Mesenchymal stem cell (in vitro differentiated cells and primary cell): ENCODE measurements around the gene HEXA.

Source experiments
- DNase-seq: peaks from one replicate; pipeline ENCODE4 v3.0.0-alpha.2; 2013
- H2AFZ ChIP-seq: one replicate; pipeline ENCODE4 v1.6.1; 2013; ENCODE audit warnings: low read depth, mild to moderate bottlenecking, control low read depth, inconsistent platforms, low read length, moderate library complexity
- H2AK5ac ChIP-seq: 2 replicates; pipeline ENCODE4 v1.6.1; 2013; ENCODE audit warnings: low read length, moderate library complexity, mild to moderate bottlenecking, inconsistent platforms; ENCODE audit not compliant: severe bottlenecking
- H2BK120ac ChIP-seq: one replicate; pipeline ENCODE4 v1.6.1; 2013; ENCODE audit warnings: low read depth, mild to moderate bottlenecking, inconsistent platforms, low read length, moderate library complexity
- H2BK12ac ChIP-seq, 2 experiments: one replicate each; pipeline ENCODE4 v1.6.1; 2013; ENCODE audit warnings: inconsistent platforms in 2 of 2, low read length in 2 of 2, mild to moderate bottlenecking in 2 of 2, moderate library complexity in 2 of 2, control low read depth in 1 of 2
- H2BK15ac ChIP-seq: one replicate; pipeline ENCODE4 v1.6.1; 2013; ENCODE audit warnings: mild to moderate bottlenecking, low read depth, inconsistent platforms; ENCODE audit not compliant: poor library complexity, severe bottlenecking
- H2BK5ac ChIP-seq: 2 replicates; pipeline ENCODE4 v1.6.1; 2013; ENCODE audit warnings: low read depth, mild to moderate bottlenecking, low read length, control low read depth, inconsistent platforms; ENCODE audit not compliant: poor library complexity, severe bottlenecking
- H3K14ac ChIP-seq, 2 experiments: one replicate each; pipeline ENCODE4 v1.6.1; 2013; ENCODE audit warnings: inconsistent platforms in 2 of 2, low read length in 2 of 2, control low read depth in 1 of 2, mild to moderate bottlenecking in 1 of 2, moderate library complexity in 1 of 2
- H3K18ac ChIP-seq, 2 experiments: one replicate each; pipeline ENCODE4 v1.6.1; 2013; ENCODE audit warnings: inconsistent platforms in 2 of 2, low read length in 2 of 2, control low read depth in 1 of 2, low read depth in 1 of 2, mild to moderate bottlenecking in 1 of 2
- H3K23ac ChIP-seq, 2 experiments: one replicate each; pipeline ENCODE4 v1.6.1; 2013; ENCODE audit warnings: inconsistent platforms in 2 of 2, low read length in 2 of 2, mild to moderate bottlenecking in 2 of 2, moderate library complexity in 2 of 2, control low read depth in 1 of 2
- H3K27ac ChIP-seq: 2 replicates; pipeline ENCODE4 v1.5.1; 2013; ENCODE audit warnings: mild to moderate bottlenecking, moderate library complexity, low read length, control low read depth, inconsistent platforms; ENCODE audit not compliant: poor library complexity, severe bottlenecking
- H3K27me3 ChIP-seq, 2 experiments: 2 replicates each; pipeline versions ENCODE4 v1.6.1 to v1.7.0; 2013; ENCODE audit warnings: low read length in 2 of 2, mild to moderate bottlenecking in 2 of 2, moderate library complexity in 2 of 2, control low read depth in 1 of 2, inconsistent platforms in 1 of 2; ENCODE audit not compliant: control insufficient read depth in 1 of 2, insufficient read depth in 1 of 2
- H3K36me3 ChIP-seq, 2 experiments: 2 replicates each; pipeline versions ENCODE4 v1.6.1 to v1.7.0; 2013; ENCODE audit warnings: low read length in 2 of 2, control low read depth in 1 of 2, inconsistent platforms in 1 of 2, low read depth in 1 of 2, mild to moderate bottlenecking in 1 of 2; ENCODE audit not compliant: insufficient read depth in 2 of 2, control insufficient read depth in 1 of 2
- H3K4ac ChIP-seq, 2 experiments: one replicate each; pipeline ENCODE4 v1.6.1; 2013; ENCODE audit warnings: inconsistent platforms in 2 of 2, low read length in 2 of 2, mild to moderate bottlenecking in 2 of 2, moderate library complexity in 2 of 2, control low read depth in 1 of 2, low read depth in 1 of 2
- H3K4me1 ChIP-seq: 2 replicates; pipeline ENCODE4 v1.6.1; 2013; ENCODE audit warnings: low read depth, low read length, control low read depth; ENCODE audit not compliant: control insufficient read depth, insufficient read depth
- H3K4me2 ChIP-seq: 2 replicates; pipeline ENCODE4 v1.6.1; 2013; ENCODE audit warnings: low read length, mild to moderate bottlenecking, inconsistent platforms; ENCODE audit not compliant: poor library complexity, severe bottlenecking
- H3K4me3 ChIP-seq, 2 experiments: 2 replicates each; pipeline versions ENCODE4 v1.5.1 to v1.7.0; 2013; ENCODE audit warnings: low read length in 2 of 2, mild to moderate bottlenecking in 2 of 2, control low read depth in 1 of 2, low read depth in 1 of 2; ENCODE audit not compliant: insufficient read depth in 1 of 2
- H3K79me1 ChIP-seq: replicated peaks from 2 replicates; pipeline ENCODE4 v1.6.1; 2013; ENCODE audit warnings: mild to moderate bottlenecking, control low read depth, low read length, inconsistent platforms; ENCODE audit not compliant: poor library complexity, severe bottlenecking
- H3K9ac ChIP-seq: 2 replicates; pipeline ENCODE4 v1.7.0; 2013; ENCODE audit warnings: mild to moderate bottlenecking, low read length, moderate library complexity
- H3K9me3 ChIP-seq: 2 replicates; pipeline ENCODE4 v1.7.0; 2013; ENCODE audit warnings: mild to moderate bottlenecking, low read length; ENCODE audit not compliant: control insufficient read depth
- H4K8ac ChIP-seq: one replicate; pipeline ENCODE4 v1.6.1; 2013; ENCODE audit warnings: inconsistent platforms, mild to moderate bottlenecking, low read length, moderate library complexity
- H4K91ac ChIP-seq: one replicate; pipeline ENCODE4 v1.6.1; 2013; ENCODE audit warnings: mild to moderate bottlenecking, low read length, inconsistent platforms
- WGBS: methylation state at CpG from one replicate; pipeline ENCODE4 v1.1.7; 2013; ENCODE audit warnings: mixed read lengths; 5-methylcytosine and 5-hydroxymethylcytosine counted together

The HEXA gene

GRCh38 chr15:72302955-72303354 is 72.9 kb downstream of the HEXA start:
- Histone ChIP-seq H3K27me3 (peaks cover 0 to 15% of the 10 kb centered on the region in 2 experiments), H3K23ac (no peak overlapping the region), H2BK12ac (no peak overlapping the region), H3K4me1 (peaks cover 3% of the 10 kb centered on the region), H2AFZ (no peak overlapping the region), H3K4me3 (no peak overlapping the region), H3K27ac (no peak overlapping the region), H3K79me1 (no peaks in the 10 kb centered on the region), H3K4ac (no peak overlapping the region), H3K9me3 (no peaks in the 10 kb centered on the region), H4K91ac (no peak overlapping the region), H3K18ac (no peak overlapping the region), H3K14ac (no peak overlapping the region), H2BK15ac (no peak overlapping the region), H3K9ac (no peak overlapping the region), H4K8ac (no peak overlapping the region), H3K4me2 (no peak overlapping the region), H2BK120ac (no peak overlapping the region), H3K36me3 (peaks cover 0 to 3% of the 10 kb centered on the region in 2 experiments), H2AK5ac (no peak overlapping the region), H2BK5ac (no peak overlapping the region)
- 50% methylated on average over 1 of the region's 1 CpG for WGBS
- no peak for DNase-seq
